Natural killer cell (primary cell): ENCODE results near the gene PAQR8. TPM values are rescaled to one million over a fixed set of nuclear protein-coding genes. Genes with fewer than 3 reads are reported as not detected.

Experiments used
- ATAC-seq, 3 donors: fragments of 150-1000 bp in 2 of 3; fragments of 200-7000 bp in 1 of 3; cut with Tn5 transposase; 1 replicate in 1 of 3; 2 replicates in 2 of 3; pipeline ENCODE4 v1.10.0; 2021; ENCODE audit warnings: mild to moderate bottlenecking in 2 of 3, moderate library complexity in 2 of 3
- DNase-seq, 2 donors: peaks; one replicate each; pipeline versions ENCODE4 v3.0.0 to v3.0.0-alpha.2; 2013 to 2021; ENCODE audit warnings: mixed read lengths in 1 of 2
- H3K27ac ChIP-seq: one replicate; pipeline ENCODE4 v1.5.1; 2013; ENCODE audit warnings: mild to moderate bottlenecking, low read length
- H3K27me3 ChIP-seq: one replicate; pipeline ENCODE4 v1.6.1; 2013; ENCODE audit warnings: low read length; ENCODE audit not compliant: control insufficient read depth, insufficient read depth
- H3K36me3 ChIP-seq: one replicate; pipeline ENCODE4 v1.6.1; 2013; ENCODE audit warnings: low read length; ENCODE audit not compliant: control insufficient read depth, insufficient read depth
- H3K4me1 ChIP-seq: one replicate; pipeline ENCODE4 v1.6.1; 2013; ENCODE audit warnings: low read length; ENCODE audit not compliant: control insufficient read depth, insufficient read depth
- H3K4me3 ChIP-seq: one replicate; pipeline ENCODE4 v1.5.1; 2013; ENCODE audit warnings: low read length
- H3K9me3 ChIP-seq: one replicate; pipeline ENCODE4 v1.6.1; 2013; ENCODE audit warnings: low read length; ENCODE audit not compliant: control insufficient read depth, insufficient read depth
- H3K27ac Mint-ChIP-seq, 2 donors: one replicate each; pipeline ENCODE4 v1.8.0; 2022; ENCODE audit warnings: mild to moderate bottlenecking in 2 of 2, mixed read lengths in 2 of 2, moderate library complexity in 1 of 2
- H3K27me3 Mint-ChIP-seq, 2 donors: one replicate each; pipeline ENCODE4 v1.8.0; 2022; ENCODE audit warnings: low read depth in 2 of 2, mixed read lengths in 2 of 2
- H3K36me3 Mint-ChIP-seq: one replicate; pipeline ENCODE4 v1.8.0; 2022; ENCODE audit warnings: mixed read lengths
- H3K4me1 Mint-ChIP-seq, 2 donors: one replicate each; pipeline ENCODE4 v1.8.0; 2022; ENCODE audit warnings: mixed read lengths in 2 of 2
- H3K4me3 Mint-ChIP-seq: one replicate; pipeline ENCODE4 v1.8.0; 2022; ENCODE audit warnings: mild to moderate bottlenecking, moderate library complexity, mixed read lengths
- H3K9me3 Mint-ChIP-seq, 2 donors: one replicate each; pipeline ENCODE4 v1.8.0; 2022; ENCODE audit warnings: mixed read lengths in 2 of 2
- CTCF ChIP-seq: fragments of 200-600 bp; IDR thresholded peaks from one replicate; pipeline ENCODE4 v1.8.0; 2022; ENCODE audit warnings: antibody characterized with exemption
- WGBS: methylation state at CpG from one replicate; pipeline ENCODE4 v1.1.7; 2013; ENCODE audit warnings: missing lambda C conversion rate; ENCODE audit not compliant: insufficient coverage; 5-methylcytosine and 5-hydroxymethylcytosine counted together
- intact Hi-C: fragments of 100-400 bp; cut with micrococcal nuclease; formaldehyde crosslinking; loops from one replicate; pipeline ENCODE4 v1.14.2; 2022
- total RNA-seq, 4 donors: library from RNA; stranded (reverse); fragments of 120-200 nt in 1 of 4; gene quantifications; one replicate each; pipeline versions ENCODE4 v1.2.3 to v1.2.4, GENCODE V29; 2013 to 2022

The PAQR8 gene
- total RNA-seq, 3 donors from 2014 or later (not counting 1 experiment from before 2014, with no cell fraction given): 2.4 to 5.0 (median 4.6) TPM

GRCh38 chr6:52389626-52390360, 27.8 kb downstream of the PAQR8 start:
- no peaks in the 10 kb centered on the region for H3K9me3 Mint-ChIP-seq
- DNase-seq (peak in 1 of 2 donors; percentile 81), ATAC-seq (peak; percentile 56 to 69 (median 59))
- peak overlapping the region; percentile 82 for H3K27ac ChIP-seq
- H3K4me1 Mint-ChIP-seq: peaks cover 42 to 52% of the 10 kb centered on the region in 2 donors
- intact Hi-C loops: loop anchor here (2.0 to 10.0 kb wide), 4 partner anchors 29 to 215 kb away; partner anchors contain the start of gene MCM3
- H3K9me3 ChIP-seq: no peaks in the 10 kb centered on the region
- peak overlapping the region; percentile 96 to 98 for H3K27ac Mint-ChIP-seq
- H3K27me3 Mint-ChIP-seq: no peaks in the 10 kb centered on the region
- no peaks in the 10 kb centered on the region for H3K27me3 ChIP-seq
- TF ChIP-seq CTCF: peak; percentile 35
- peaks cover 25% of the 10 kb centered on the region for H3K4me1 ChIP-seq
- H3K36me3 ChIP-seq: no peaks in the 10 kb centered on the region
- whole genome bisulfite sequencing: 0% methylated on average over 8 of the region's 8 CpGs
- H3K4me3 ChIP-seq: no peak overlapping the region
- peak overlapping the region; percentile 91 for H3K4me3 Mint-ChIP-seq
- no peaks in the 10 kb centered on the region for H3K36me3 Mint-ChIP-seq

DNA sequence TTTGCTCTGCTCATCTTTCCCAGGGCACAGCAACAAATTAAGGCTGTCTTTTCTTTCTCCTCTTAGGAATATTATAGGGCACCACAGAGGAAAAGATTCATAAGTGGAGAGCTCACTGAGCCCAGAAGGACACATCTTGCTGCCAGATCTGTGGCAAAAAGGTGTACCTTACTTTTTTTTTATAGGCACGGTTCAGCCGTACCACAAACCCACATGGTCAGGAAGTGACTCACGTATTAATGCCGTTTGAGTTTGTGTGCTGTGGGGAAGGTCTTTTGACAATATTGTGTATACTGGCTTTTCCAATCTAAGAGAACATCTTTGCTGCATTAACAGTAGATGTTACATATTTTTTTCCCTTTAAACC, 28.4 kb downstream of the PAQR8 start:
- Mint-ChIP-seq H3K9me3 (no peaks in the 10 kb centered on the region), H3K36me3 (no peaks in the 10 kb centered on the region), H3K27ac (peak overlapping the region; percentile 96 to 98), H3K4me3 (peak overlapping the region; percentile 91), H3K27me3 (no peaks in the 10 kb centered on the region), H3K4me1 (peaks cover 42 to 52% of the 10 kb centered on the region in 2 donors)
- no peaks in the 10 kb centered on the region for H3K36me3 ChIP-seq
- DNase-seq: peak; percentile 40 to 90
- intact Hi-C loops: loop anchor here (2.0 to 10.0 kb wide), 4 partner anchors 30 to 216 kb away; partner anchors contain the start of gene MCM3
- H3K9me3 ChIP-seq: no peaks in the 10 kb centered on the region
- 0% methylated on average over 4 of the region's 4 CpGs for WGBS
- H3K27ac ChIP-seq: peak overlapping the region; percentile 82
- no peak overlapping the region for H3K4me3 ChIP-seq
- H3K27me3 ChIP-seq: no peaks in the 10 kb centered on the region
- H3K4me1 ChIP-seq: peaks cover 26% of the 10 kb centered on the region
- ATAC-seq: peak; percentile 78 to 89 (median 86)
- TF ChIP-seq CTCF: no peak

GRCh38 chr6:52391599-52391998, 29.6 kb downstream of the PAQR8 start:
- H3K4me3 Mint-ChIP-seq: no peak overlapping the region
- peaks cover 26% of the 10 kb centered on the region for H3K4me1 ChIP-seq
- 87% methylated on average over 1 of the region's 1 CpG for WGBS

More at GRCh38 chr6:52391599-52391998, 29.6 kb downstream of the PAQR8 start:
- H3K9me3 Mint-ChIP-seq: no peaks in the 10 kb centered on the region
- ATAC-seq (no peak), DNase-seq (no peak)
- H3K27ac ChIP-seq: no peak overlapping the region
- intact Hi-C loops: loop anchor here (2.0 to 10.0 kb wide), 4 partner anchors 31 to 217 kb away; partner anchors contain the start of gene MCM3
- TF ChIP-seq CTCF: no peak
- peak overlapping the region; percentile 96 to 98 for H3K27ac Mint-ChIP-seq
- H3K36me3 ChIP-seq: no peaks in the 10 kb centered on the region
- H3K9me3 ChIP-seq: no peaks in the 10 kb centered on the region
- H3K27me3 Mint-ChIP-seq: no peaks in the 10 kb centered on the region
- no peaks in the 10 kb centered on the region for H3K27me3 ChIP-seq
- no peak overlapping the region for H3K4me3 ChIP-seq
- peaks cover 52 to 58% of the 10 kb centered on the region in 2 donors for H3K4me1 Mint-ChIP-seq
- no peaks in the 10 kb centered on the region for H3K36me3 Mint-ChIP-seq
